SH-SY5Y (cell line): Measurements from ENCODE around the gene EML2.

Experiments used
- GATA2 ChIP-seq: IDR thresholded peaks from 2 replicates; pipeline ENCODE4 v1.6.1; 2011; ENCODE audit warnings: mild to moderate bottlenecking, low read depth, low read length
- GATA3 ChIP-seq: IDR thresholded peaks from 2 replicates; pipeline ENCODE4 v1.6.1; 2011; ENCODE audit warnings: low read depth, mild to moderate bottlenecking, low read length, moderate library complexity

GRCh38 chr19:45641274-45642105 lies 2.3 kb upstream of the EML2 start:
- TF ChIP-seq GATA3 (no peak), GATA2 (no peak)
